ENCODE data around the gene RPL13A.

DNA sequence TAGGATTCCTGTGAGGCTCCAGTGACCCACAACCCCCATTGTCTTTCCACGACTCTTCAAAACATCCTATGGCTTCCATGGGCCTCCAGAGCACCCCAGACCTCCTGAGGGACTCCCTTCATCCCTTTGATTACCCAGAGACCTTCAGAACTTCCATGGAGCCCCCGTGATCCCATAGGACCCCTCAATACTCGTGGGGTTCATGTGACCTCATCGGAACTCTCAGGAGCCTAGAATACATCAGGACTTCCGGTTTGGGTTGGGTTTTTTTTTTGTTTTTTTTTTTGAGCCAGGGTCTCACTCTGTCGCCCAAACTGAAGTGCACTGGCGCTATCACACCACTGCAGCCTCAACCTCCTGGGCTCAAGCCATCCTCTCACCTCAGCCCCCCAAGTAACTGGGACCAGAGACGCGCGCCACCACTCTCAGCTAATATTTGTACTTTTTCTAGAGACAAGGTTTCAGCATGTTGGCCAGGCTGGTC, 33.6 kb upstream of the RPL13A start:
- TF ChIP-seq ZNF121 (CRISPR knock-in tag; IDR thresholded peaks at IDR 0.05) (no peak), SIN3A (IDR thresholded peaks at IDR 0.05; ENCODE audit: borderline replicate concordance, low read depth, low read length) (no peak)
- TF ChIP-seq, protein P1, sequence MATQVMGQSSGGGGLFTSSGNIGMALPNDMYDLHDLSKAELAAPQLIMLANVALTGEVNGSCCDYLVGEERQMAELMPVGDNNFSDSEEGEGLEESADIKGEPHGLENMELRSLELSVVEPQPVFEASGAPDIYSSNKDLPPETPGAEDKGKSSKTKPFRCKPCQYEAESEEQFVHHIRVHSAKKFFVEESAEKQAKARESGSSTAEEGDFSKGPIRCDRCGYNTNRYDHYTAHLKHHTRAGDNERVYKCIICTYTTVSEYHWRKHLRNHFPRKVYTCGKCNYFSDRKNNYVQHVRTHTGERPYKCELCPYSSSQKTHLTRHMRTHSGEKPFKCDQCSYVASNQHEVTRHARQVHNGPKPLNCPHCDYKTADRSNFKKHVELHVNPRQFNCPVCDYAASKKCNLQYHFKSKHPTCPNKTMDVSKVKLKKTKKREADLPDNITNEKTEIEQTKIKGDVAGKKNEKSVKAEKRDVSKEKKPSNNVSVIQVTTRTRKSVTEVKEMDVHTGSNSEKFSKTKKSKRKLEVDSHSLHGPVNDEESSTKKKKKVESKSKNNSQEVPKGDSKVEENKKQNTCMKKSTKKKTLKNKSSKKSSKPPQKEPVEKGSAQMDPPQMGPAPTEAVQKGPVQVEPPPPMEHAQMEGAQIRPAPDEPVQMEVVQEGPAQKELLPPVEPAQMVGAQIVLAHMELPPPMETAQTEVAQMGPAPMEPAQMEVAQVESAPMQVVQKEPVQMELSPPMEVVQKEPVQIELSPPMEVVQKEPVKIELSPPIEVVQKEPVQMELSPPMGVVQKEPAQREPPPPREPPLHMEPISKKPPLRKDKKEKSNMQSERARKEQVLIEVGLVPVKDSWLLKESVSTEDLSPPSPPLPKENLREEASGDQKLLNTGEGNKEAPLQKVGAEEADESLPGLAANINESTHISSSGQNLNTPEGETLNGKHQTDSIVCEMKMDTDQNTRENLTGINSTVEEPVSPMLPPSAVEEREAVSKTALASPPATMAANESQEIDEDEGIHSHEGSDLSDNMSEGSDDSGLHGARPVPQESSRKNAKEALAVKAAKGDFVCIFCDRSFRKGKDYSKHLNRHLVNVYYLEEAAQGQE (IDR thresholded peaks at IDR 0.05; ENCODE audit: borderline replicate concordance in 1 of 2, low read depth in 1 of 2, low read length in 2 of 2), result no peak
- TF ChIP-seq, protein P2, sequence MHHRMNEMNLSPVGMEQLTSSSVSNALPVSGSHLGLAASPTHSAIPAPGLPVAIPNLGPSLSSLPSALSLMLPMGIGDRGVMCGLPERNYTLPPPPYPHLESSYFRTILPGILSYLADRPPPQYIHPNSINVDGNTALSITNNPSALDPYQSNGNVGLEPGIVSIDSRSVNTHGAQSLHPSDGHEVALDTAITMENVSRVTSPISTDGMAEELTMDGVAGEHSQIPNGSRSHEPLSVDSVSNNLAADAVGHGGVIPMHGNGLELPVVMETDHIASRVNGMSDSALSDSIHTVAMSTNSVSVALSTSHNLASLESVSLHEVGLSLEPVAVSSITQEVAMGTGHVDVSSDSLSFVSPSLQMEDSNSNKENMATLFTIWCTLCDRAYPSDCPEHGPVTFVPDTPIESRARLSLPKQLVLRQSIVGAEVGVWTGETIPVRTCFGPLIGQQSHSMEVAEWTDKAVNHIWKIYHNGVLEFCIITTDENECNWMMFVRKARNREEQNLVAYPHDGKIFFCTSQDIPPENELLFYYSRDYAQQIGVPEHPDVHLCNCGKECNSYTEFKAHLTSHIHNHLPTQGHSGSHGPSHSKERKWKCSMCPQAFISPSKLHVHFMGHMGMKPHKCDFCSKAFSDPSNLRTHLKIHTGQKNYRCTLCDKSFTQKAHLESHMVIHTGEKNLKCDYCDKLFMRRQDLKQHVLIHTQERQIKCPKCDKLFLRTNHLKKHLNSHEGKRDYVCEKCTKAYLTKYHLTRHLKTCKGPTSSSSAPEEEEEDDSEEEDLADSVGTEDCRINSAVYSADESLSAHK (CRISPR knock-in tag; IDR thresholded peaks at IDR 0.05; ENCODE audit: borderline replicate concordance), result no peak
- TF ChIP-seq, protein P3, sequence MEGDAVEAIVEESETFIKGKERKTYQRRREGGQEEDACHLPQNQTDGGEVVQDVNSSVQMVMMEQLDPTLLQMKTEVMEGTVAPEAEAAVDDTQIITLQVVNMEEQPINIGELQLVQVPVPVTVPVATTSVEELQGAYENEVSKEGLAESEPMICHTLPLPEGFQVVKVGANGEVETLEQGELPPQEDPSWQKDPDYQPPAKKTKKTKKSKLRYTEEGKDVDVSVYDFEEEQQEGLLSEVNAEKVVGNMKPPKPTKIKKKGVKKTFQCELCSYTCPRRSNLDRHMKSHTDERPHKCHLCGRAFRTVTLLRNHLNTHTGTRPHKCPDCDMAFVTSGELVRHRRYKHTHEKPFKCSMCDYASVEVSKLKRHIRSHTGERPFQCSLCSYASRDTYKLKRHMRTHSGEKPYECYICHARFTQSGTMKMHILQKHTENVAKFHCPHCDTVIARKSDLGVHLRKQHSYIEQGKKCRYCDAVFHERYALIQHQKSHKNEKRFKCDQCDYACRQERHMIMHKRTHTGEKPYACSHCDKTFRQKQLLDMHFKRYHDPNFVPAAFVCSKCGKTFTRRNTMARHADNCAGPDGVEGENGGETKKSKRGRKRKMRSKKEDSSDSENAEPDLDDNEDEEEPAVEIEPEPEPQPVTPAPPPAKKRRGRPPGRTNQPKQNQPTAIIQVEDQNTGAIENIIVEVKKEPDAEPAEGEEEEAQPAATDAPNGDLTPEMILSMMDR (CRISPR knock-in tag; IDR thresholded peaks at IDR 0.05), result no peak

Data from HepG2 (cell line).